HG02852 (cell line): Measurements from ENCODE around the gene FERMT2.
A peak's percentile ranks its signal among the peaks of the same experiment; 100 is the strongest.
"Not testable (repeated sequence)": the region's sequence is repeated elsewhere in the genome, so short reads cannot be mapped to it uniquely, and the experiment has no call there.

ENCODE experiments used
- ATAC-seq: cut with Tn5 transposase; IDR thresholded peaks from one replicate; pipeline ENCODE4 v1.9.1; 2021; ENCODE audit warnings: mild to moderate bottlenecking, moderate library complexity; ENCODE audit not compliant: unreplicated experiment

Gene FERMT2

GRCh38 chr14:52948039-52948438 is 2.8 kb downstream of the FERMT2 start:
- no peak for ATAC-seq

- no peak for ATAC-seq
Observed at GRCh38 chr14:52944254-52944653, 6.6 kb downstream of the FERMT2 start.

- ATAC-seq: no peak
Observed at GRCh38 chr14:52939427-52939826, 11.4 kb downstream of the FERMT2 start.

GRCh38 chr14:52937869-52938268 is 13.0 kb downstream of the FERMT2 start:
- ATAC-seq: no peak

- no peak for ATAC-seq
Observed at GRCh38 chr14:52937306-52937705, 13.5 kb downstream of the FERMT2 start.

GRCh38 chr14:52936437-52936836 is 14.4 kb downstream of the FERMT2 start:
- ATAC-seq: no peak

- no peak for ATAC-seq
Observed at GRCh38 chr14:52935833-52936232, 15.0 kb downstream of the FERMT2 start.

GRCh38 chr14:52934762-52935161 is 16.1 kb downstream of the FERMT2 start:
- no peak for ATAC-seq

GRCh38 chr14:52929192-52929807 is 21.6 kb downstream of the FERMT2 start:
- ATAC-seq: no peak

GRCh38 chr14:52926953-52927352 is 23.9 kb downstream of the FERMT2 start:
- no peak for ATAC-seq

- ATAC-seq: no peak
Observed at GRCh38 chr14:52923902-52924575, 26.8 kb downstream of the FERMT2 start.

- no peak for ATAC-seq
Observed at GRCh38 chr14:52922656-52923055, 28.2 kb downstream of the FERMT2 start.

GRCh38 chr14:52922059-52922458 is 28.8 kb downstream of the FERMT2 start:
- ATAC-seq: no peak

- ATAC-seq: not testable (repeated sequence)
Observed at GRCh38 chr14:52920411-52920810, 30.4 kb downstream of the FERMT2 start.

- ATAC-seq: no peak
Observed at GRCh38 chr14:52919971-52920370, 30.9 kb downstream of the FERMT2 start.

GRCh38 chr14:52918486-52918885 is 32.4 kb downstream of the FERMT2 start:
- peak; percentile 98 for ATAC-seq

- ATAC-seq: no peak
Observed at GRCh38 chr14:52917735-52918134, 33.1 kb downstream of the FERMT2 start.

- no peak for ATAC-seq
Observed at GRCh38 chr14:52914295-52914694, 36.6 kb downstream of the FERMT2 start.

- no peak for ATAC-seq
Observed at GRCh38 chr14:52913271-52913670, 37.6 kb downstream of the FERMT2 start.

GRCh38 chr14:52911904-52912303 is 38.9 kb downstream of the FERMT2 start:
- no peak for ATAC-seq

GRCh38 chr14:52910572-52910971 is 40.3 kb downstream of the FERMT2 start:
- ATAC-seq: no peak

- no peak for ATAC-seq
Observed at GRCh38 chr14:52907949-52908348, 42.9 kb downstream of the FERMT2 start.

- ATAC-seq: no peak
Observed at GRCh38 chr14:52906141-52906601, 44.7 kb downstream of the FERMT2 start.
